Measurements from ENCODE around the gene TIMP3. TPM values are rescaled to one million over a fixed set of nuclear protein-coding genes. Genes with fewer than 3 reads are reported as not detected.

TIMP3 gene
- total and polyA plus RNA-seq, 2 donors = 8.7 to 29.7 TPM

GRCh38 chr22:32822179-32822877 is 20.8 kb downstream of the TIMP3 start:
- Histone ChIP-seq H3K4me3 (ENCODE audit: low read length in 2 of 2) (no peak overlapping the region), H3K27me3 (ENCODE audit: control insufficient read depth in 2 of 2, insufficient read depth in 1 of 2, low read length in 1 of 2) (no peaks in the 10 kb centered on the region), H3K4me1 (ENCODE audit: control insufficient read depth in 2 of 2, insufficient read depth in 2 of 2, low read length in 2 of 2) (peaks cover 0 to 11% of the 10 kb centered on the region in 2 donors), H3K36me3 (ENCODE audit: control insufficient read depth in 2 of 2, insufficient read depth in 2 of 2, low read length in 1 of 2) (no peaks in the 10 kb centered on the region), H3K9me3 (ENCODE audit: control insufficient read depth in 2 of 2, insufficient read depth in 1 of 2, low read length in 1 of 2) (no peaks in the 10 kb centered on the region), H3K27ac (ENCODE audit: low read depth in 1 of 2, low read length in 1 of 2) (no peak overlapping the region)
- no peak for DNase-seq (ENCODE audit: low read depth in 6 of 9, low spot score in 9 of 9)
- 91% methylated on average over 7 of the region's 7 CpGs for WGBS

DNA sequence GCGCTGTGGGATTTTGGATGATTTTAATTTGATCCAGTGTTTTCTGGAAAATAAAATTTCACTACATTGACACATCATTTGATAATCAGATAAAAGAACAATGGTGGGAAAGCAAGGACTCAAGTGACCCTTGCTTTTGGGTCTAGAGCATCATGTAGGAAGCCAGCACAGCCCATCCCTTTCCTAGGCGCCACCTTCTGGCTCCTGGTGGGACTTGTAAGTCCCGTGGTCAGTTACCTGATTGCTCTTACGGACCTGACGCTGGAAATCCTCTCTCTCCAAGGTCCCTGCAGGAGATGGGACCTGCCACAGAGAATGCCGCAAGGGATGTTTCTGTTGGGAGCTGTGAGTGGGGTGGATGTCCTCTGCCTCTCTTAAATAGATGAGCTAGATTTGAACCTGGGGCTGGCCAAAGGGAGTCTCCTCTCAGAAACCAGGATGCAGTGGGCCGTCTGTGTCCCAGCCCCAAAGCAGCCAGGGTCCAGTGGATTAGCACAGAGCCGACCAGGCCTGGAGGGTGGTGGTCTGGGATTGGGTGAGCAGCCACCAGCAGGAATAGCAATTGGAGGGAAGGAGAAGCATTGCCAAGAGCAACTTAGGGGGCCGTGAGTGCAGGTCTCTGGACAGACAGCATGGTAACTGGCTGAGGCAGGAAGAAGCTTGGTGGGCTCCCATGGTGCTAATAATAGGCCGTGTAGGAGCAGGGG is 21.7 kb downstream of the TIMP3 start:
- no peaks in the 10 kb centered on the region for H3K27me3 ChIP-seq (ENCODE audit: control insufficient read depth in 2 of 2, insufficient read depth in 1 of 2, low read length in 1 of 2)
- peaks cover 0 to 11% of the 10 kb centered on the region in 2 donors for H3K4me1 ChIP-seq (ENCODE audit: control insufficient read depth in 2 of 2, insufficient read depth in 2 of 2, low read length in 2 of 2)
- no peak overlapping the region for H3K4me3 ChIP-seq (ENCODE audit: low read length in 2 of 2)
- H3K36me3 ChIP-seq (ENCODE audit: control insufficient read depth in 2 of 2, insufficient read depth in 2 of 2, low read length in 1 of 2) = no peaks in the 10 kb centered on the region
- H3K9me3 ChIP-seq (ENCODE audit: control insufficient read depth in 2 of 2, insufficient read depth in 1 of 2, low read length in 1 of 2) = no peaks in the 10 kb centered on the region
- H3K27ac ChIP-seq (ENCODE audit: low read depth in 1 of 2, low read length in 1 of 2) = no peak overlapping the region
- DNase-seq (ENCODE audit: low read depth in 6 of 9, low spot score in 9 of 9) = peak in 1 of 9 donors; percentile 28
- WGBS = 91% methylated on average over 10 of the region's 10 CpGs

DNA sequence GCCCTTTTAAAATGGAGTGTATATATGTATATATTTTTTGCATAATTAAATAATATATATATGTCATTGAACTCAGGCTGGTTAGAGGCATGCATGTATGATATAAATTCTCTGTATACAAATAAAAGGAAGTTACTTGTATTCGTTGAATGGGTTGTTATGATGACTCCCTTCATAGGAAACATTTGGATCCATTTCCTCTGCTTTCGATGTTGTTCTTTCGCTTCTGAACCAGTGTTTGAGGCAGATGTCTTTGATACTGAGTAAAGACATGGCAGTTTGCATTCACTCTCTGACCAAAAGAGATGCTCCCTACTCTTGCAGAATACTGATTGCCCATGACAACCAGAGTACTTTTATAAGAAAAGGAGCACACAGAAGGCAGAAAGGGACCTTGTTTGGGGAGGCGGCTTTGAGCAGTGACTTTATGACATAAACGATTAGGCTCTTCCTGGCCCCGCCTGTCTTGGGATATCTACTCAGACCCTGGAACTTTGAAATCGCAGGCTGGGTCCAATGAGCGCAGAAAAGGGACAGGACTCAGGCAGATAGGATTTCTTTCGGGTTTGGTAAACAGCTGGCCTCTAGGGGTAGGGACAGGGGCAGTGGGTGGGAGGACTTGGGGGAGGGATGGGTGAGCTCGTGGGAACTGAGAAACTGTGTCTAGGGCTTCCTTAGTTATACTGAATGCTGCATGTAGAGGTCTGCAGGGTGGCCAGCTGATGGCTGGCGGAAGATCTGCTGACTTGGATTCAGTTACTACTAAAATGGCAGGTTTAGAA is 23.2 kb downstream of the TIMP3 start:
- Histone ChIP-seq H3K4me3 (ENCODE audit: low read length in 2 of 2) (no peak overlapping the region), H3K9me3 (ENCODE audit: control insufficient read depth in 2 of 2, insufficient read depth in 1 of 2, low read length in 1 of 2) (no peaks in the 10 kb centered on the region), H3K27me3 (ENCODE audit: control insufficient read depth in 2 of 2, insufficient read depth in 1 of 2, low read length in 1 of 2) (no peaks in the 10 kb centered on the region), H3K36me3 (ENCODE audit: control insufficient read depth in 2 of 2, insufficient read depth in 2 of 2, low read length in 1 of 2) (no peaks in the 10 kb centered on the region), H3K4me1 (ENCODE audit: control insufficient read depth in 2 of 2, insufficient read depth in 2 of 2, low read length in 2 of 2) (peaks cover 0 to 2% of the 10 kb centered on the region in 2 donors), H3K27ac (ENCODE audit: low read depth in 1 of 2, low read length in 1 of 2) (no peak overlapping the region)
- DNase-seq (ENCODE audit: low read depth in 6 of 9, low spot score in 9 of 9) = no peak
- 92% methylated on average over 11 of the region's 11 CpGs for WGBS

GRCh38 chr22:32826537-32826936 is 25.0 kb downstream of the TIMP3 start:
- 94% methylated on average over 2 of the region's 2 CpGs for WGBS
- no peaks in the 10 kb centered on the region for H3K36me3 ChIP-seq (ENCODE audit: control insufficient read depth in 2 of 2, insufficient read depth in 2 of 2, low read length in 1 of 2)
- H3K4me1 ChIP-seq (ENCODE audit: control insufficient read depth in 2 of 2, insufficient read depth in 2 of 2, low read length in 2 of 2) = peaks cover 0 to 10% of the 10 kb centered on the region in 2 donors
- H3K9me3 ChIP-seq (ENCODE audit: control insufficient read depth in 2 of 2, insufficient read depth in 1 of 2, low read length in 1 of 2) = no peaks in the 10 kb centered on the region
- H3K27ac ChIP-seq (ENCODE audit: low read depth in 1 of 2, low read length in 1 of 2) = no peak overlapping the region
- H3K4me3 ChIP-seq (ENCODE audit: low read length in 2 of 2) = no peak overlapping the region
- H3K27me3 ChIP-seq (ENCODE audit: control insufficient read depth in 2 of 2, insufficient read depth in 1 of 2, low read length in 1 of 2) = no peaks in the 10 kb centered on the region
- no peak for DNase-seq (ENCODE audit: low read depth in 6 of 9, low spot score in 9 of 9)

DNA sequence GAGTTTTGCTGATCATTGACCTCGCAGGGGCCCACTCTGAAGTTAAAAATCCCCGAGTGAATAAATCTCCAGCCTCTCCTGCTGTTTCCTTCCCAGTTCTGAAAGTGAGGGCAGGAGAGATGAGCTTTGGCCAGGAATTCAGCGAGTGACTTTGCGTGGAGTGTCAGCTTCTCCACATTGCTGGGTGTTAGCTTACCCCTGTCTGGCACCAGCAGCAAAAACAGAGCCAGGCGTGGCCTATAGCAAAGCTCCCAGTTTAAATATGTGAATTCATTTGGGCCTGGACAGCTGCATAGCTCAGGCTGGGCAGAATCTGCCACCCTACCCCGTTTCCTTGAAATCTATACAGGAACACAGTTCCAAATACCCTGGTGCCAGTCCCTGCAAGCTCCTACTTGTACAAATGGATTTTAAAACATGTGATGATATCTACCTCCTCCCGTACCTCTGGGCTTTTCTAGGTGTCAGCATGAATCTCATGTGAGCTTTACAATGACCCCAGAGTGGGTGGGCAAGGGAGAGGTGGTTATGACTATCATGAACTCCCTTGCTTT is 25.6 kb downstream of the TIMP3 start:
- peaks cover 0 to 16% of the 10 kb centered on the region in 2 donors for H3K4me1 ChIP-seq (ENCODE audit: control insufficient read depth in 2 of 2, insufficient read depth in 2 of 2, low read length in 2 of 2)
- no peak overlapping the region for H3K4me3 ChIP-seq (ENCODE audit: low read length in 2 of 2)
- no peaks in the 10 kb centered on the region for H3K9me3 ChIP-seq (ENCODE audit: control insufficient read depth in 2 of 2, insufficient read depth in 1 of 2, low read length in 1 of 2)
- no peaks in the 10 kb centered on the region for H3K27me3 ChIP-seq (ENCODE audit: control insufficient read depth in 2 of 2, insufficient read depth in 1 of 2, low read length in 1 of 2)
- H3K36me3 ChIP-seq (ENCODE audit: control insufficient read depth in 2 of 2, insufficient read depth in 2 of 2, low read length in 1 of 2) = no peaks in the 10 kb centered on the region
- peak overlapping the region in 1 of 2 donors; percentile 40 for H3K27ac ChIP-seq (ENCODE audit: low read depth in 1 of 2, low read length in 1 of 2)
- 94% methylated on average over 7 of the region's 7 CpGs for WGBS
- DNase-seq (ENCODE audit: low read depth in 6 of 9, low spot score in 9 of 9) = no peak

GRCh38 chr22:32828150-32828549 is 26.6 kb downstream of the TIMP3 start:
- no peak overlapping the region for H3K4me3 ChIP-seq (ENCODE audit: low read length in 2 of 2)
- no peak for DNase-seq (ENCODE audit: low read depth in 6 of 9, low spot score in 9 of 9)
- H3K36me3 ChIP-seq (ENCODE audit: control insufficient read depth in 2 of 2, insufficient read depth in 2 of 2, low read length in 1 of 2) = no peaks in the 10 kb centered on the region
- H3K9me3 ChIP-seq (ENCODE audit: control insufficient read depth in 2 of 2, insufficient read depth in 1 of 2, low read length in 1 of 2) = no peaks in the 10 kb centered on the region
- no peaks in the 10 kb centered on the region for H3K27me3 ChIP-seq (ENCODE audit: control insufficient read depth in 2 of 2, insufficient read depth in 1 of 2, low read length in 1 of 2)
- H3K27ac ChIP-seq (ENCODE audit: low read depth in 1 of 2, low read length in 1 of 2) = no peak overlapping the region
- peaks cover 0 to 14% of the 10 kb centered on the region in 2 donors for H3K4me1 ChIP-seq (ENCODE audit: control insufficient read depth in 2 of 2, insufficient read depth in 2 of 2, low read length in 2 of 2)
- WGBS = 71% methylated on average over 2 of the region's 2 CpGs

GRCh38 chr22:32828561-32828960 is 27.1 kb downstream of the TIMP3 start:
- H3K27ac ChIP-seq (ENCODE audit: low read depth in 1 of 2, low read length in 1 of 2) = no peak overlapping the region
- H3K4me1 ChIP-seq (ENCODE audit: control insufficient read depth in 2 of 2, insufficient read depth in 2 of 2, low read length in 2 of 2) = peaks cover 0 to 14% of the 10 kb centered on the region in 2 donors
- no peaks in the 10 kb centered on the region for H3K27me3 ChIP-seq (ENCODE audit: control insufficient read depth in 2 of 2, insufficient read depth in 1 of 2, low read length in 1 of 2)
- DNase-seq (ENCODE audit: low read depth in 6 of 9, low spot score in 9 of 9) = no peak
- H3K9me3 ChIP-seq (ENCODE audit: control insufficient read depth in 2 of 2, insufficient read depth in 1 of 2, low read length in 1 of 2) = no peaks in the 10 kb centered on the region
- no peaks in the 10 kb centered on the region for H3K36me3 ChIP-seq (ENCODE audit: control insufficient read depth in 2 of 2, insufficient read depth in 2 of 2, low read length in 1 of 2)
- H3K4me3 ChIP-seq (ENCODE audit: low read length in 2 of 2) = no peak overlapping the region
- 90% methylated on average over 5 of the region's 5 CpGs for WGBS

DNA sequence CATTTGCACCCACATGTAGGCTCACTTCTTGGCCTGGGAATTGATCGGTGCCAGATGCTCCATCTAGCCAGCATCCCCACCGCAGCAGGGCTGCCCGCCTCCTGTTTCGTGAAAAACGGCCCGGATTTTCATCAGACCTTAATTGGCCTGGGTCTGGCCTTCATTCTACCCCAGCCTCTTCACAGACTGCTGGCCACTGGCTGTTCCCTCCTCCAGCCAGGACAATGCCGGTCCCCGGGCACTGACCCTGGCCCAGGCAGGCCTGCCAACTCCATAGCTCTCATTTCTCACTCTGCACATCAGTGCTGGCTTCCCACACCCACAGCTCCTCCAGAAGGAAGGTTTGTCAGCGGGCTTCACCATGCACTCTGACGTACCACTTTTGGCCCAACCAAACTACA is 27.9 kb downstream of the TIMP3 start:
- Histone ChIP-seq H3K27me3 (ENCODE audit: control insufficient read depth in 2 of 2, insufficient read depth in 1 of 2, low read length in 1 of 2) (no peaks in the 10 kb centered on the region), H3K4me3 (ENCODE audit: low read length in 2 of 2) (no peak overlapping the region), H3K27ac (ENCODE audit: low read depth in 1 of 2, low read length in 1 of 2) (no peak overlapping the region), H3K9me3 (ENCODE audit: control insufficient read depth in 2 of 2, insufficient read depth in 1 of 2, low read length in 1 of 2) (no peaks in the 10 kb centered on the region), H3K4me1 (ENCODE audit: control insufficient read depth in 2 of 2, insufficient read depth in 2 of 2, low read length in 2 of 2) (peaks cover 0 to 14% of the 10 kb centered on the region in 2 donors), H3K36me3 (ENCODE audit: control insufficient read depth in 2 of 2, insufficient read depth in 2 of 2, low read length in 1 of 2) (no peaks in the 10 kb centered on the region)
- 98% methylated on average over 10 of the region's 10 CpGs for WGBS
- DNase-seq (ENCODE audit: low read depth in 6 of 9, low spot score in 9 of 9) = no peak

- H3K9me3 ChIP-seq (ENCODE audit: control insufficient read depth in 2 of 2, insufficient read depth in 1 of 2, low read length in 1 of 2) = no peaks in the 10 kb centered on the region
- 95% methylated on average over 11 of the region's 11 CpGs for WGBS
- H3K27me3 ChIP-seq (ENCODE audit: control insufficient read depth in 2 of 2, insufficient read depth in 1 of 2, low read length in 1 of 2) = no peaks in the 10 kb centered on the region
- peaks cover 0 to 14% of the 10 kb centered on the region in 2 donors for H3K4me1 ChIP-seq (ENCODE audit: control insufficient read depth in 2 of 2, insufficient read depth in 2 of 2, low read length in 2 of 2)
- H3K27ac ChIP-seq (ENCODE audit: low read depth in 1 of 2, low read length in 1 of 2) = no peak overlapping the region
- H3K4me3 ChIP-seq (ENCODE audit: low read length in 2 of 2) = no peak overlapping the region
- DNase-seq (ENCODE audit: low read depth in 6 of 9, low spot score in 9 of 9) = no peak
- H3K36me3 ChIP-seq (ENCODE audit: control insufficient read depth in 2 of 2, insufficient read depth in 2 of 2, low read length in 1 of 2) = no peaks in the 10 kb centered on the region
Measured at GRCh38 chr22:32830473-32830872, 29.0 kb downstream of the TIMP3 start.

Measured in thymus (tissue), 11 donors.